Measurements from ENCODE around the gene EIF1AY.

DNA sequence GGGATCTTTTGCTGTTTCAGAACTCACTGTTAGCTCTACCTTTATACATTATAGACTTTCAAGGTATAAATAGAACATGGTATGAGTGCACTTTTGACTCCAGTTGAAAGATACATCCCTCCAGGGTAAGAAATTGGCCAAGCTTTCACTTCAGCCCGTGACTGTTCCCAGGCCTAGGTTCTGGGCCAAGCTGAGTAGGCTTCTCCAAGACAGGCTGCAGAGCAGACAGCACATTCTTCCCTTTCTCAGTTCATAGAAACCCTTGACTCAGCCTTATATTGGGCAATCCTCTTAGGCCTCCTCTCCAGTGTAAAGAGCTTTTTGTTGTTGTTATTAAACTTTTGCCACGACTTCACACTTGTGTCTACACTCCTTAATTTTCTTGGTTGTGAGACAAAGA, 29.5 kb upstream of the EIF1AY start:
- TF ChIP-seq, protein P1, sequence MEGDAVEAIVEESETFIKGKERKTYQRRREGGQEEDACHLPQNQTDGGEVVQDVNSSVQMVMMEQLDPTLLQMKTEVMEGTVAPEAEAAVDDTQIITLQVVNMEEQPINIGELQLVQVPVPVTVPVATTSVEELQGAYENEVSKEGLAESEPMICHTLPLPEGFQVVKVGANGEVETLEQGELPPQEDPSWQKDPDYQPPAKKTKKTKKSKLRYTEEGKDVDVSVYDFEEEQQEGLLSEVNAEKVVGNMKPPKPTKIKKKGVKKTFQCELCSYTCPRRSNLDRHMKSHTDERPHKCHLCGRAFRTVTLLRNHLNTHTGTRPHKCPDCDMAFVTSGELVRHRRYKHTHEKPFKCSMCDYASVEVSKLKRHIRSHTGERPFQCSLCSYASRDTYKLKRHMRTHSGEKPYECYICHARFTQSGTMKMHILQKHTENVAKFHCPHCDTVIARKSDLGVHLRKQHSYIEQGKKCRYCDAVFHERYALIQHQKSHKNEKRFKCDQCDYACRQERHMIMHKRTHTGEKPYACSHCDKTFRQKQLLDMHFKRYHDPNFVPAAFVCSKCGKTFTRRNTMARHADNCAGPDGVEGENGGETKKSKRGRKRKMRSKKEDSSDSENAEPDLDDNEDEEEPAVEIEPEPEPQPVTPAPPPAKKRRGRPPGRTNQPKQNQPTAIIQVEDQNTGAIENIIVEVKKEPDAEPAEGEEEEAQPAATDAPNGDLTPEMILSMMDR (IDR thresholded peaks at IDR 0.05; ENCODE audit: low read depth, low read length), result no peak
- no peak for TF ChIP-seq EZH2phosphoT487 (IDR thresholded peaks at IDR 0.05; ENCODE audit: low read depth)

Data from OCI-LY3 (cell line).